ENCODE data around the gene TC2N.

Gene TC2N

GRCh38 chr14:91770185-91770584 lies 97.2 kb downstream of the TC2N start:
- H3K9me3 ChIP-seq (ENCODE audit: low read length), result no peaks in the 10 kb centered on the region

GRCh38 chr14:91755570-91756295 lies 111.6 kb downstream of the TC2N start:
- Histone ChIP-seq H3K4me3 (ENCODE audit: low read depth, low read length, poor library complexity, severe bottlenecking) (no peak overlapping the region), H3K9ac (ENCODE audit: low read length) (no peak overlapping the region), H3K9me2 (ENCODE audit: low read depth, low read length) (no peaks in the 10 kb centered on the region), H3K27me3 (ENCODE audit: insufficient read depth, low read length) (no peaks in the 10 kb centered on the region), H3K36me3 (ENCODE audit: insufficient read depth, low read length) (peaks cover 11% of the 10 kb centered on the region), H3F3A (ENCODE audit: insufficient read depth, low read length) (no peaks in the 10 kb centered on the region), H3K4me2 (ENCODE audit: low read length) (no peak overlapping the region), H3K4me1 (ENCODE audit: insufficient read depth, low read length, severe bottlenecking) (no peaks in the 10 kb centered on the region), H2AFZ (ENCODE audit: low read length) (no peak overlapping the region), H3K79me2 (ENCODE audit: insufficient read depth, low read length) (no peaks in the 10 kb centered on the region), H4K20me1 (ENCODE audit: insufficient read depth, low read length) (no peaks in the 10 kb centered on the region), H3K27ac (ENCODE audit: low read depth, low read length, poor library complexity, severe bottlenecking) (no peak overlapping the region), H3K9me3 (ENCODE audit: low read length) (no peaks in the 10 kb centered on the region)
- TF ChIP-seq CTCF (IDR thresholded peaks at IDR 0.05; ENCODE audit: low read length), result no peak
- TF ChIP-seq EZH2 (IDR thresholded peaks at IDR 0.05; ENCODE audit: borderline replicate concordance, low read length), result no peak

More at GRCh38 chr14:91770185-91770584, 97.2 kb downstream of the TC2N start:
- TF ChIP-seq CTCF (IDR thresholded peaks at IDR 0.05; ENCODE audit: low read length), result no peak
- TF ChIP-seq EZH2 (IDR thresholded peaks at IDR 0.05; ENCODE audit: borderline replicate concordance, low read length), result no peak
- Histone ChIP-seq H3K4me2 (ENCODE audit: low read length) (no peak overlapping the region), H3K79me2 (ENCODE audit: insufficient read depth, low read length) (no peaks in the 10 kb centered on the region), H3F3A (ENCODE audit: insufficient read depth, low read length) (no peaks in the 10 kb centered on the region), H3K27me3 (ENCODE audit: insufficient read depth, low read length) (no peaks in the 10 kb centered on the region), H3K36me3 (ENCODE audit: insufficient read depth, low read length) (no peaks in the 10 kb centered on the region), H3K27ac (ENCODE audit: low read depth, low read length, poor library complexity, severe bottlenecking) (no peak overlapping the region), H3K4me1 (ENCODE audit: insufficient read depth, low read length, severe bottlenecking) (peaks cover 23% of the 10 kb centered on the region), H3K9me2 (ENCODE audit: low read depth, low read length) (no peaks in the 10 kb centered on the region), H4K20me1 (ENCODE audit: insufficient read depth, low read length) (no peaks in the 10 kb centered on the region), H2AFZ (ENCODE audit: low read length) (no peak overlapping the region), H3K4me3 (ENCODE audit: low read depth, low read length, poor library complexity, severe bottlenecking) (no peak overlapping the region), H3K9ac (ENCODE audit: low read length) (no peak overlapping the region)

GRCh38 chr14:91754819-91755218 lies 112.5 kb downstream of the TC2N start:
- Histone ChIP-seq H3K9me2 (ENCODE audit: low read depth, low read length) (no peaks in the 10 kb centered on the region), H3K27me3 (ENCODE audit: insufficient read depth, low read length) (no peaks in the 10 kb centered on the region), H3K79me2 (ENCODE audit: insufficient read depth, low read length) (no peaks in the 10 kb centered on the region)

More at GRCh38 chr14:91754819-91755218, 112.5 kb downstream of the TC2N start:
- TF ChIP-seq EZH2 (IDR thresholded peaks at IDR 0.05; ENCODE audit: borderline replicate concordance, low read length) (no peak), CTCF (IDR thresholded peaks at IDR 0.05; ENCODE audit: low read length) (no peak)
- Histone ChIP-seq H3F3A (ENCODE audit: insufficient read depth, low read length) (no peaks in the 10 kb centered on the region), H3K4me3 (ENCODE audit: low read depth, low read length, poor library complexity, severe bottlenecking) (no peak overlapping the region), H3K36me3 (ENCODE audit: insufficient read depth, low read length) (peaks cover 4% of the 10 kb centered on the region; the same call in 1 of the 2 replicates), H3K27ac (ENCODE audit: low read depth, low read length, poor library complexity, severe bottlenecking) (no peak overlapping the region), H3K4me2 (ENCODE audit: low read length) (no peak overlapping the region), H3K4me1 (ENCODE audit: insufficient read depth, low read length, severe bottlenecking) (no peaks in the 10 kb centered on the region), H4K20me1 (ENCODE audit: insufficient read depth, low read length) (no peaks in the 10 kb centered on the region), H2AFZ (ENCODE audit: low read length) (no peak overlapping the region), H3K9ac (ENCODE audit: low read length) (no peak overlapping the region), H3K9me3 (ENCODE audit: low read length) (no peaks in the 10 kb centered on the region)
